ENCODE measurements around the gene NIPAL4.
"Not testable (repeated sequence)": the region's sequence is repeated elsewhere in the genome, so short reads cannot be mapped to it uniquely, and the experiment has no call there.

NIPAL4 gene

GRCh38 chr5:157463621-157464518 lies 3.9 kb downstream of the NIPAL4 start:
- no peak for DNase-seq

- DNase-seq = no peak
Observed at GRCh38 chr5:157464519-157465171, 4.6 kb downstream of the NIPAL4 start.

- DNase-seq = no peak
Observed at GRCh38 chr5:157468293-157468965, 8.4 kb downstream of the NIPAL4 start.

- DNase-seq = no peak
Observed at GRCh38 chr5:157469073-157469472, 9.1 kb downstream of the NIPAL4 start.

GRCh38 chr5:157469687-157470086 lies 9.7 kb downstream of the NIPAL4 start:
- no peak for DNase-seq

GRCh38 chr5:157470631-157471030 lies 10.6 kb downstream of the NIPAL4 start:
- DNase-seq = no peak

GRCh38 chr5:157471709-157472108 lies 11.7 kb downstream of the NIPAL4 start:
- DNase-seq = no peak

- DNase-seq = no peak
Observed at GRCh38 chr5:157473383-157474320, 13.6 kb downstream of the NIPAL4 start.

GRCh38 chr5:157475432-157475831 lies 15.4 kb downstream of the NIPAL4 start:
- no peak for DNase-seq

GRCh38 chr5:157476702-157477408 lies 16.8 kb downstream of the NIPAL4 start:
- DNase-seq = no peak

GRCh38 chr5:157477814-157478494 lies 17.9 kb downstream of the NIPAL4 start:
- no peak for DNase-seq

GRCh38 chr5:157478726-157479125 lies 18.7 kb downstream of the NIPAL4 start:
- no peak for DNase-seq

GRCh38 chr5:157479166-157479565 lies 19.2 kb downstream of the NIPAL4 start:
- no peak for DNase-seq

- DNase-seq = no peak
Observed at GRCh38 chr5:157479612-157480510, 19.8 kb downstream of the NIPAL4 start.

GRCh38 chr5:157481265-157481664 lies 21.3 kb downstream of the NIPAL4 start:
- DNase-seq = no peak

- no peak for DNase-seq
Observed at GRCh38 chr5:157481666-157482065, 21.7 kb downstream of the NIPAL4 start.

- not testable (repeated sequence) for DNase-seq
Observed at GRCh38 chr5:157482702-157483101, 22.7 kb downstream of the NIPAL4 start.

- no peak for DNase-seq
Observed at GRCh38 chr5:157484768-157485167, 24.8 kb downstream of the NIPAL4 start.

- DNase-seq = no peak
Observed at GRCh38 chr5:157485340-157485739, 25.3 kb downstream of the NIPAL4 start.

GRCh38 chr5:157485811-157486210 lies 25.8 kb downstream of the NIPAL4 start:
- DNase-seq = no peak

Data from NCI-H1436 treated with DMSO at 0.1 percent for 48 hours (cell line).